ENCODE results near the gene ERMARD. TPM values are rescaled to one million over a fixed set of nuclear protein-coding genes. Genes with fewer than 3 reads are reported as not detected.

Gene ERMARD
- total RNA-seq, 1 donor from 2014 or later: 30.3 TPM

DNA sequence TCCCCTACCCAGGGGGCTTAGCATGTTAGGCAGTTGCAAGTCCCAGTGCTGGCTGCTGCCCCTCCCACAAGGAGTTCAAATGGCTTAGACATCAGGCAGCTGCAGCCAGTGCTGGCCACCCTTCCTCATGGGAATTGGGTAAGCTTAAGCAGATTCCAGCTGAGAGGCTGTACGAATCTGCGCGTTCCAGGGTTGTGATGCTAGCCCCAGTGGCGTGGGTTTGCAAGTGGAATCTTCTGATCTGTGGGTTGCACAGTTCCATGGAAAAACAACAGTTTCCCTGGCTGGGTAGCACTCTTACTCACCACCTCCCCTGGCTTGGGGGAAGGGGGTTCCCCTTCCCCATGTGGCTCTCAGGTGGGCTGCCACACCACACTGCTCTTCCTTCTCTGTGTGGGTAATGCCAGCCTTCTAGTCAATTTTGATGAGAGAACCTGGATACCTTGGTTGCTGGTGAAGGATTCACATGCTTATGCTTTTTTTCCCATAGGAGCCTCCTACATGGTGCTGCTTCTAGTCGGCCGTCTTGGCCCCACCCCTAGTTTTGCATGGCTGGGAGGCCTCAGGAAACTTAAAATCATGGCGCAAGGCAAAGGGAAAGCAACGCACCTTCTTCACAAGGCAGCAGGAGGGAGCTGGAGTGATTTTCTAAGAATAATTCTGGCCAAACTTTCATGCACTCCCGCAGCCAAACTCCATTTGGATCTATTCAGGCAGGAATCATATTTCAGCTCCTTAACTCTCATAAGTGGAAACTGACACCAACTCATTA, 13.0 kb upstream of the ERMARD start:
- no peak for TF ChIP-seq CTCF (IDR thresholded peaks at IDR 0.05; ENCODE audit: unreplicated experiment)
- no peaks in the 10 kb centered on the region for H3K4me1 Mint-ChIP-seq (ENCODE audit: low read depth)
- H3K27ac Mint-ChIP-seq: no peak overlapping the region
- no peaks in the 10 kb centered on the region for H3K9me3 Mint-ChIP-seq (ENCODE audit: low read depth)
- H3K36me3 Mint-ChIP-seq (ENCODE audit: insufficient read depth): no peaks in the 10 kb centered on the region
- H3K4me3 Mint-ChIP-seq (ENCODE audit: low read depth): no peak overlapping the region
- H3K27me3 Mint-ChIP-seq: no peaks in the 10 kb centered on the region
- DNase-seq (ENCODE audit: low spot score, unreplicated experiment): no peak

DNA sequence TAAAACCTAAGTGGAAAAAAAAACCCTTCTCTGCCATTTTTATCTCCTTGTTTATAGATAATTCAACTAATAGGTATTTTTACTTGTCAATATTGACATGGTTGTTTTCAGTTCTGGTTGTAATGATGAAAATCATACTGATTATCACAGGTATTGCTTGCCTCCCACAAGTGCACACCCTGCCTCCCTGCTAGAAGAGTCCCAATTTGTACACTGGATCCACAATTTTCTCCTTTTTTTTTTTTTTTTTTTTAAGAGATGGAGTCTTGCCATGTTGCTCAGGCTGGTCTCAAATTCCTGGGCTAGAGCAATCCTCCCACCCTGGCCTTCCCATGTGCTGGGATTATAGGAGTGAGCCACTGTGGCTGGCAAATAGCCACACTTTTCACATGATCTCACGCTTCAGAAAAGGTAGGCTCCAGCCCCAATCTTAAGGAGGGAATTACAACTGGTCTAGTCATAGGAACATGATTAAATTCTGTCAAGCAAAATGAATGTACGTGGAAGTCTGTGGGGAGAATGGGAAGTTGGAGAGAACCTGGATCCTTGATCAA, 12.4 kb upstream of the ERMARD start:
- Mint-ChIP-seq H3K9me3 (ENCODE audit: low read depth) (no peaks in the 10 kb centered on the region), H3K27ac (no peak overlapping the region), H3K4me3 (ENCODE audit: low read depth) (no peak overlapping the region), H3K36me3 (ENCODE audit: insufficient read depth) (no peaks in the 10 kb centered on the region), H3K27me3 (no peaks in the 10 kb centered on the region), H3K4me1 (ENCODE audit: low read depth) (no peaks in the 10 kb centered on the region)
- DNase-seq (ENCODE audit: low spot score, unreplicated experiment): no peak
- TF ChIP-seq CTCF (IDR thresholded peaks at IDR 0.05; ENCODE audit: unreplicated experiment): no peak

GRCh38 chr6:169741344-169741743, 10.1 kb upstream of the ERMARD start:
- Mint-ChIP-seq H3K4me3 (ENCODE audit: low read depth) (no peak overlapping the region), H3K4me1 (ENCODE audit: low read depth) (no peaks in the 10 kb centered on the region), H3K9me3 (ENCODE audit: low read depth) (peaks cover 3% of the 10 kb centered on the region), H3K36me3 (ENCODE audit: insufficient read depth) (no peaks in the 10 kb centered on the region), H3K27me3 (no peaks in the 10 kb centered on the region), H3K27ac (no peak overlapping the region)
- DNase-seq (ENCODE audit: low spot score, unreplicated experiment): no peak
- TF ChIP-seq CTCF (IDR thresholded peaks at IDR 0.05; ENCODE audit: unreplicated experiment): no peak

DNA sequence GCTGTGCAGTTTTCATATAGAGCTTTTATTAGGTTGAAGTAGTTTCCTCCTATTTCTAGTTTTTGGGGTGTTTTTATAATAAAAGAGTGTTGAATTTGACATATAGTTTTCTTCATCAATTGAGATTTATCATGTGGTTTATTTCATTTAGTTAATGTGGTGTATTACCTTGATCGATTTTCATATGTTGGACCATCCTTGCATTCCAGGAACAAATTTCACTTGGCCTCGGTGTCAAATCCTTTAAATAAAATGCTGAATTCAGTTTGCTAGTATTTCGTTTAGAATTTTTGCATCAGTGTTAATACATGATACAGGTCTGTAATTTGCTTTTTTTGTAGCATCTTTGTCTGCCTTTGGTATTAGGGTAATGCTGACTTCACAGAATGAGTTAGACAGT, 6.0 kb upstream of the ERMARD start:
- peaks cover 6% of the 10 kb centered on the region for H3K4me1 Mint-ChIP-seq (ENCODE audit: low read depth)
- DNase-seq (ENCODE audit: low spot score, unreplicated experiment): no peak
- no peaks in the 10 kb centered on the region for H3K36me3 Mint-ChIP-seq (ENCODE audit: insufficient read depth)
- no peak overlapping the region for H3K4me3 Mint-ChIP-seq (ENCODE audit: low read depth)
- no peaks in the 10 kb centered on the region for H3K27me3 Mint-ChIP-seq
- peaks cover 5% of the 10 kb centered on the region for H3K9me3 Mint-ChIP-seq (ENCODE audit: low read depth)
- no peak for TF ChIP-seq CTCF (IDR thresholded peaks at IDR 0.05; ENCODE audit: unreplicated experiment)
- H3K27ac Mint-ChIP-seq: no peak overlapping the region

- Mint-ChIP-seq H3K36me3 (ENCODE audit: insufficient read depth) (no peaks in the 10 kb centered on the region), H3K27me3 (no peaks in the 10 kb centered on the region), H3K4me3 (ENCODE audit: low read depth) (no peak overlapping the region), H3K9me3 (ENCODE audit: low read depth) (peaks cover 5% of the 10 kb centered on the region), H3K4me1 (ENCODE audit: low read depth) (peaks cover 10% of the 10 kb centered on the region), H3K27ac (no peak overlapping the region)
- no peak for TF ChIP-seq CTCF (IDR thresholded peaks at IDR 0.05; ENCODE audit: unreplicated experiment)
- no peak for DNase-seq (ENCODE audit: low spot score, unreplicated experiment)
Observed at GRCh38 chr6:169746556-169746955, 4.9 kb upstream of the ERMARD start.
